Measurements from ENCODE around the gene ZNF714. TPM values are rescaled to one million over a fixed set of nuclear protein-coding genes. Genes with fewer than 3 reads are reported as not detected.

Gene ZNF714
- total and polyA plus RNA-seq, 2 of the 8 experiments (the other 6 are each of a cell fraction or from before 2014, with no cell fraction given): 16.4 to 74.2 TPM

GRCh38 chr19:21094347-21095025 lies 12.5 kb downstream of the ZNF714 start:
- H3K4me3 ChIP-seq (ENCODE audit: extremely low read depth in 1 of 4, insufficient read depth in 2 of 4, low read depth in 3 of 4, low read length in 4 of 4): no peak overlapping the region
- ChIA-PET CTCF (ENCODE audit: partially characterized antibody) (no interaction called here), POLR2A (ENCODE audit: partially characterized antibody) (interaction anchor here (0.6 to 2.2 kb wide), 4 partner anchors 10 to 169 kb away, joined by 3 to 9 read pairs (median 4); partner anchors contain the start of gene ZNF714)
- DNase-seq (ENCODE audit: low read depth in 1 of 2, low spot score in 2 of 2): no peak
- FAIRE-seq: no peak
- H3K56ac ChIP-seq (replicated peaks; ENCODE audit: insufficient read length, low read depth, low read length): no peak overlapping the region
- H4K91ac ChIP-seq (replicated peaks; ENCODE audit: insufficient read length, low read length): no peak overlapping the region
- no peak overlapping the region for H3K4me2 ChIP-seq (ENCODE audit: insufficient read depth in 1 of 2, low read depth in 2 of 2, low read length in 2 of 2)
- TF ChIP-seq POLR2AphosphoS5 (IDR thresholded peaks at IDR 0.05; ENCODE audit: low read depth, low read length): no peak
- no peak for TF ChIP-seq POLR2A (IDR thresholded peaks at IDR 0.05; ENCODE audit: control extremely low read depth in 1 of 2, low read depth in 2 of 2, low read length in 2 of 2)
- TF ChIP-seq RXRA (IDR thresholded peaks at IDR 0.05; ENCODE audit: insufficient read depth, low read depth, low read length): no peak
- no peak for TF ChIP-seq CTBP2 (IDR thresholded peaks at IDR 0.05; ENCODE audit: borderline replicate concordance, insufficient read depth, insufficient read length, low read length)
- TF ChIP-seq SIX5 (IDR thresholded peaks at IDR 0.05; ENCODE audit: low read depth, low read length): no peak
- TF ChIP-seq RFX5 (IDR thresholded peaks at IDR 0.05; ENCODE audit: borderline replicate concordance, low read depth, low read length): no peak
- TF ChIP-seq TBP (IDR thresholded peaks at IDR 0.05; ENCODE audit: low read depth, low read length): no peak
- TF ChIP-seq HDAC2 (IDR thresholded peaks at IDR 0.05; ENCODE audit: borderline replicate concordance in 1 of 2, low read depth in 2 of 2, low read length in 2 of 2): no peak
- no peak overlapping the region for H2AK5ac ChIP-seq (ENCODE audit: low read depth, low read length)
- no peak overlapping the region for H2BK15ac ChIP-seq (ENCODE audit: low read length)
- peaks cover 0 to 57% of the 10 kb centered on the region in 2 experiments; a peak in 3 of 4 replicates for H3K79me2 ChIP-seq (ENCODE audit: control insufficient read depth in 1 of 2, insufficient read depth in 2 of 2, low read length in 2 of 2)
- no peaks in the 10 kb centered on the region for H3K27me3 ChIP-seq (replicated peaks in 1 of 4; ENCODE audit: control insufficient read depth in 3 of 4, extremely low read depth in 1 of 4, insufficient read depth in 3 of 4, low read length in 3 of 4)
- H4K8ac ChIP-seq (ENCODE audit: extremely low read depth, insufficient read depth, low read length): no peak overlapping the region
- no peak overlapping the region for H2BK5ac ChIP-seq (ENCODE audit: low read depth, low read length)
- H3K4ac ChIP-seq (replicated peaks; ENCODE audit: insufficient read length, low read depth, low read length): no peak overlapping the region
- no peak overlapping the region for H2BK12ac ChIP-seq (ENCODE audit: low read depth, low read length)
- peaks cover 0 to 3% of the 10 kb centered on the region in 2 experiments for H4K20me1 ChIP-seq (replicated peaks in 1 of 2; ENCODE audit: control insufficient read depth in 1 of 2, insufficient read depth in 2 of 2, low read length in 2 of 2)
- no peak overlapping the region for H3K23ac ChIP-seq (ENCODE audit: insufficient read length)
- no peak overlapping the region for H3K9ac ChIP-seq (replicated peaks in 1 of 4; ENCODE audit: extremely low read depth in 1 of 4, low read depth in 3 of 4, low read length in 3 of 4)
- H3K27ac ChIP-seq (ENCODE audit: low read depth, low read length): no peak overlapping the region
- peaks cover 0 to 44% (median 13%) of the 10 kb centered on the region in 4 experiments; a peak in 3 of 8 replicates for H3K36me3 ChIP-seq (ENCODE audit: control insufficient read depth in 2 of 4, insufficient read depth in 4 of 4, low read length in 3 of 4)
- H3K9me3 ChIP-seq (ENCODE audit: insufficient read depth in 2 of 2, low read depth in 1 of 2, low read length in 1 of 2): no peaks in the 10 kb centered on the region; a peak in 1 of 4 replicates
- no peaks in the 10 kb centered on the region for H3K23me2 ChIP-seq (ENCODE audit: low read depth, low read length)
- WGBS, 2 experiments (ENCODE audit: extremely low coverage in 1 of 2, insufficient coverage in 1 of 2, insufficient read length in 1 of 2, insufficient replicate concordance in 2 of 2, low coverage in 1 of 2, low lambda C conversion rate in 2 of 2, missing lambda C conversion rate in 1 of 2): 92% methylated on average over 1 of the region's 1 CpG; no CpG with 5 or more reads in 1 of the 2 experiments
- H3K14ac ChIP-seq (ENCODE audit: insufficient read length): no peak overlapping the region
- peaks cover 2% of the 10 kb centered on the region; the same call in 1 of the 2 replicates for H3K79me1 ChIP-seq (ENCODE audit: low read depth, low read length)
- H3K18ac ChIP-seq (ENCODE audit: extremely low read depth, low read length): no peak overlapping the region
- H3K4me1 ChIP-seq (replicated peaks in 1 of 4; ENCODE audit: control insufficient read depth in 3 of 4, insufficient read depth in 4 of 4, low read length in 3 of 4): peaks cover 0 to 4% (median 0%) of the 10 kb centered on the region in 4 experiments; a peak in 3 of 7 replicates
- H4K5ac ChIP-seq (ENCODE audit: insufficient read length, low read depth, low read length): no peak overlapping the region
- no peak overlapping the region for H2AFZ ChIP-seq (ENCODE audit: low read length)
- H2BK120ac ChIP-seq (replicated peaks; ENCODE audit: low read depth, low read length): no peak overlapping the region
- no peak overlapping the region for H2BK20ac ChIP-seq (ENCODE audit: low read length)
